Endothelial cell of umbilical vein (primary cell): ENCODE data around the gene GGN. TPM values are rescaled to one million over a fixed set of nuclear protein-coding genes. Genes with fewer than 3 reads are reported as not detected.

Source experiments
- BruUV-seq: library from RNA; stranded (reverse); fragments of 400-500 nt; replicated peaks from 2 replicates; lab custom pipeline; 2021; lab: Mats Ljungman, UMichigan
- CTCF ChIA-PET: fragments of 300-600, 350-600 bp; sonication (Branson Sonifier 250); formaldehyde crosslinking; loops from one replicate; lab custom pipeline; 2021; ENCODE audit warnings: antibody characterized with exemption, inconsistent platforms; lab: Charles Lee
- POLR2A ChIA-PET: fragments of 300-600, 350-600 bp; sonication (Branson Sonifier 250); formaldehyde crosslinking; loops from one replicate; lab custom pipeline; 2021; ENCODE audit warnings: antibody characterized with exemption, inconsistent platforms; lab: Charles Lee
- DNase-seq: peaks from one replicate; pipeline ENCODE4 v3.0.0-alpha.2; 2011; ENCODE audit warnings: low read depth, low spot score
- FAIRE-seq: peaks from 2 replicates; lab custom pipeline; 2011; peaks lifted over from hg19 to GRCh38; lab: Jason Lieb, UNC
- H2AFZ ChIP-seq: 2 replicates; pipeline ENCODE4 v1.6.0; 2012; ENCODE audit warnings: low read depth, low read length, control low read depth, inconsistent platforms
- H3K27ac ChIP-seq: 2 replicates; pipeline ENCODE4 v1.5.1; 2011; ENCODE audit warnings: low read depth, mild to moderate bottlenecking, control low read depth, low read length, moderate library complexity; ENCODE audit not compliant: insufficient read depth
- H3K27me3 ChIP-seq, 2 experiments: 2 replicates each; pipeline versions ENCODE4 v1.6.0 to v1.6.1; 2011; ENCODE audit warnings: low read length in 2 of 2, mixed read lengths in 1 of 2; ENCODE audit not compliant: control insufficient read depth in 2 of 2, insufficient read depth in 2 of 2
- H3K36me3 ChIP-seq, 2 experiments: 2 replicates in 1 of 2; 3 replicates in 1 of 2; pipeline ENCODE4 v1.5.1; 2011; ENCODE audit warnings: low read length in 2 of 2, mild to moderate bottlenecking in 1 of 2, moderate library complexity in 1 of 2; ENCODE audit not compliant: control insufficient read depth in 2 of 2, insufficient read depth in 2 of 2; ENCODE audit errors: extremely low read depth in 1 of 2
- H3K4me1 ChIP-seq: 3 replicates; pipeline ENCODE4 v1.5.1; 2011; ENCODE audit warnings: mild to moderate bottlenecking, low read length; ENCODE audit not compliant: control insufficient read depth, insufficient read depth; ENCODE audit errors: extremely low read depth
- H3K4me2 ChIP-seq: 2 replicates; pipeline ENCODE4 v1.6.1; 2011; ENCODE audit warnings: low read length, control low read depth, mixed read lengths; ENCODE audit not compliant: insufficient read depth
- H3K4me3 ChIP-seq, 3 experiments: fragments of 200-600 bp in 1 of 3; sonication (generic), shearing (Covaris generic) in 1 of 3; replicated peaks in 1 of 3; 2 replicates each; pipeline ENCODE4 v1.5.1; 2011 to 2016; ENCODE audit warnings: control low read depth in 3 of 3, low read length in 3 of 3, mild to moderate bottlenecking in 2 of 3, inconsistent platforms in 1 of 3, low read depth in 1 of 3, moderate library complexity in 1 of 3; ENCODE audit not compliant: insufficient read depth in 1 of 3
- H3K79me2 ChIP-seq: 2 replicates; pipeline ENCODE4 v1.6.0; 2012; ENCODE audit warnings: low read length, inconsistent platforms; ENCODE audit not compliant: control insufficient read depth, insufficient read depth
- H3K9ac ChIP-seq: replicated peaks from 2 replicates; pipeline ENCODE3; 2011; ENCODE audit warnings: low read length, control low read depth; ENCODE audit not compliant: insufficient read depth; ENCODE audit errors: extremely low read depth
- H3K9me1 ChIP-seq: replicated peaks from 3 replicates; pipeline ENCODE4 v1.6.0; 2011; ENCODE audit warnings: mild to moderate bottlenecking, low read length; ENCODE audit not compliant: control insufficient read depth, insufficient read depth; ENCODE audit errors: extremely low read depth
- H3K9me3 ChIP-seq: replicated peaks from 2 replicates; pipeline ENCODE4 v1.5.1; 2012; ENCODE audit warnings: low read length, inconsistent platforms; ENCODE audit not compliant: control insufficient read depth, insufficient read depth
- H4K20me1 ChIP-seq: replicated peaks from 2 replicates; pipeline ENCODE3; 2011; ENCODE audit warnings: mild to moderate bottlenecking, low read length; ENCODE audit not compliant: control insufficient read depth, insufficient read depth; ENCODE audit errors: extremely low read depth
- EZH2 ChIP-seq: IDR thresholded peaks from 2 replicates; pipeline ENCODE4 v1.6.1; 2012; ENCODE audit warnings: borderline replicate concordance, low read depth, mild to moderate bottlenecking, moderate library complexity, low read length, inconsistent platforms; ENCODE audit not compliant: severe bottlenecking
- FOS ChIP-seq: IDR thresholded peaks from 2 replicates; pipeline ENCODE4 v1.6.1; 2011; ENCODE audit warnings: mild to moderate bottlenecking, low read length, moderate library complexity, borderline replicate concordance; ENCODE audit not compliant: insufficient read depth
- GATA2 ChIP-seq: IDR thresholded peaks from 2 replicates; pipeline ENCODE4 v1.7.0; 2011; ENCODE audit warnings: low read depth, mild to moderate bottlenecking, moderate library complexity, mixed read lengths, low read length; ENCODE audit not compliant: insufficient read length, insufficient read depth
- JUN ChIP-seq: IDR thresholded peaks from 2 replicates; pipeline ENCODE4 v1.6.1; 2011; ENCODE audit warnings: borderline replicate concordance, low read depth; ENCODE audit not compliant: insufficient read length, insufficient read depth
- MYC ChIP-seq: IDR thresholded peaks from one replicate; pipeline ENCODE4 v1.6.1; 2011; ENCODE audit warnings: mild to moderate bottlenecking, low read depth, low read length
- POLR2A ChIP-seq: IDR thresholded peaks from 2 replicates; pipeline ENCODE4 v1.6.1; 2012; ENCODE audit warnings: low read depth, mild to moderate bottlenecking, control low read depth, low read length
- POLR2AphosphoS5 ChIP-seq: IDR thresholded peaks from 2 replicates; pipeline ENCODE4 v1.6.1; 2012; ENCODE audit warnings: low read depth, mild to moderate bottlenecking, control low read depth, low read length, moderate library complexity; ENCODE audit not compliant: insufficient read depth
- dilution Hi-C: fragments of 300-500 bp; cut with MboI; formaldehyde crosslinking; loops from one replicate; pipeline ENCODE4 v1.15.0; 2019; ENCODE audit warnings: low sequenced_read_pairs; ENCODE audit not compliant: extremely low pct_ligation_motif_present
- intact Hi-C: fragments of 100-400 bp; cut with micrococcal nuclease; formaldehyde crosslinking; loops from one replicate; pipeline ENCODE4 v1.10.0; 2022
- polyA plus RNA-seq, 4 experiments: library from polyadenylated mRNA; depleted of rRNA in 3 of 4; stranded (reverse) in 3 of 4; unstranded in 1 of 4; fragments of >200 nt; gene quantifications; 2 replicates each; pipeline versions ENCODE4 v1.2.1 to v1.2.3, GENCODE V29; 2011 to 2012; ENCODE audit warnings: missing spikeins in 1 of 4
- total RNA-seq: library from RNA; stranded (reverse); gene quantifications from 2 replicates; pipeline ENCODE4 v1.2.3, GENCODE V29; 2021
- TF ChIP-seq, protein P1 (sequence below): IDR thresholded peaks from 2 replicates; pipeline ENCODE4 v1.6.1; 2011; ENCODE audit not compliant: insufficient read depth, insufficient read length
- TF ChIP-seq, protein P2 (sequence below), 2 donors: IDR thresholded peaks; 1 replicate in 1 of 2; 2 replicates in 1 of 2; pipeline ENCODE4 v1.5.1; 2011; ENCODE audit warnings: low read length in 2 of 2, mild to moderate bottlenecking in 2 of 2, moderate library complexity in 2 of 2, control low read depth in 1 of 2, inconsistent platforms in 1 of 2, low read depth in 1 of 2; ENCODE audit not compliant: insufficient read depth in 1 of 2; ENCODE audit errors: extremely low read depth in 1 of 2

Gene GGN
- total and polyA plus RNA-seq, 2 donors (not counting 3 experiments of a cell fraction or from before 2014, with no cell fraction given) = 0.39 to 0.88 TPM

- H3K27ac ChIP-seq = no peak overlapping the region
- dilution Hi-C loops = no loop called here
- peaks cover 3% of the 10 kb centered on the region for H3K4me1 ChIP-seq
- TF ChIP-seq JUN (no peak), MYC (no peak), EZH2 (no peak), POLR2AphosphoS5 (no peak), FOS (no peak), POLR2A (no peak), GATA2 (no peak)
- TF ChIP-seq, protein P1, sequence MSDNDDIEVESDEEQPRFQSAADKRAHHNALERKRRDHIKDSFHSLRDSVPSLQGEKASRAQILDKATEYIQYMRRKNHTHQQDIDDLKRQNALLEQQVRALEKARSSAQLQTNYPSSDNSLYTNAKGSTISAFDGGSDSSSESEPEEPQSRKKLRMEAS = no peak
- TF ChIP-seq, protein P2, sequence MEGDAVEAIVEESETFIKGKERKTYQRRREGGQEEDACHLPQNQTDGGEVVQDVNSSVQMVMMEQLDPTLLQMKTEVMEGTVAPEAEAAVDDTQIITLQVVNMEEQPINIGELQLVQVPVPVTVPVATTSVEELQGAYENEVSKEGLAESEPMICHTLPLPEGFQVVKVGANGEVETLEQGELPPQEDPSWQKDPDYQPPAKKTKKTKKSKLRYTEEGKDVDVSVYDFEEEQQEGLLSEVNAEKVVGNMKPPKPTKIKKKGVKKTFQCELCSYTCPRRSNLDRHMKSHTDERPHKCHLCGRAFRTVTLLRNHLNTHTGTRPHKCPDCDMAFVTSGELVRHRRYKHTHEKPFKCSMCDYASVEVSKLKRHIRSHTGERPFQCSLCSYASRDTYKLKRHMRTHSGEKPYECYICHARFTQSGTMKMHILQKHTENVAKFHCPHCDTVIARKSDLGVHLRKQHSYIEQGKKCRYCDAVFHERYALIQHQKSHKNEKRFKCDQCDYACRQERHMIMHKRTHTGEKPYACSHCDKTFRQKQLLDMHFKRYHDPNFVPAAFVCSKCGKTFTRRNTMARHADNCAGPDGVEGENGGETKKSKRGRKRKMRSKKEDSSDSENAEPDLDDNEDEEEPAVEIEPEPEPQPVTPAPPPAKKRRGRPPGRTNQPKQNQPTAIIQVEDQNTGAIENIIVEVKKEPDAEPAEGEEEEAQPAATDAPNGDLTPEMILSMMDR (IDR thresholded peaks at IDR 0.05; ENCODE audit: extremely low read depth in 1 of 2, insufficient read depth in 1 of 2, low read depth in 1 of 2, low read length in 2 of 2) = no peak
- intact Hi-C loops = no loop called here
- H3K79me2 ChIP-seq = peaks cover 14% of the 10 kb centered on the region
- H3K4me2 ChIP-seq = no peak overlapping the region
- POLR2A ChIA-PET = no interaction called here
- H2AFZ ChIP-seq = no peak overlapping the region
- H3K36me3 ChIP-seq = peaks cover 12 to 42% of the 10 kb centered on the region in 2 experiments
- no TSS peak for BruUV-seq
- H3K9me3 ChIP-seq = no peaks in the 10 kb centered on the region
- no peak for DNase-seq
- no peak overlapping the region for H3K4me3 ChIP-seq
- no peaks in the 10 kb centered on the region for H3K9me1 ChIP-seq
- FAIRE-seq = no peak
- no peaks in the 10 kb centered on the region for H4K20me1 ChIP-seq
- CTCF ChIA-PET = no interaction called here
- H3K27me3 ChIP-seq = no peaks in the 10 kb centered on the region
- H3K9ac ChIP-seq = no peak overlapping the region
These were observed 6.7 kb downstream of the GGN start for GRCh38 chr19:38381138-38381537.
